SK-N-SH (cell line): ENCODE measurements around the gene ATP5F1E. TPM values are rescaled to one million over a fixed set of nuclear protein-coding genes. Genes with fewer than 3 reads are reported as not detected.

Experiments
- CTCF ChIA-PET: fragments of 300-600, 350-600 bp; formaldehyde crosslinking; extraction: SDS; loops from one replicate; lab custom pipeline; 2021; lab: Yijun Ruan, JAX
- POLR2A ChIA-PET: fragments of 350-600 bp; sonication (Branson Sonifier 250); formaldehyde crosslinking; extraction: SDS; loops from one replicate; lab custom pipeline; 2020; ENCODE audit warnings: antibody characterized with exemption, inconsistent platforms; lab: Yijun Ruan, JAX
- DNase-seq: peaks from one replicate; pipeline ENCODE4 v3.0.0; 2012
- H2AFZ ChIP-seq: fragments of 200-600 bp; sonication (generic); 2 replicates; pipeline ENCODE4 v1.8.1; 2016; ENCODE audit warnings: antibody characterized with exemption, mild to moderate bottlenecking, low read depth
- H3F3A ChIP-seq: fragments of 200-600 bp; sonication (generic); replicated peaks from 2 replicates; pipeline ENCODE3; 2016; ENCODE audit warnings: antibody characterized with exemption, mild to moderate bottlenecking; ENCODE audit not compliant: insufficient read depth
- H3K27ac ChIP-seq, 2 experiments: fragments of 200-500 bp in 1 of 2; fragments of 200-600 bp in 1 of 2; sonication (Bioruptor generic) in 1 of 2; sonication (generic), shearing (Covaris generic) in 1 of 2; 2 replicates each; pipeline versions ENCODE4 v1.5.1 to v1.6.1; 2014 to 2016; ENCODE audit warnings: low read depth in 2 of 2, inconsistent platforms in 1 of 2, low read length in 1 of 2, mild to moderate bottlenecking in 1 of 2, mixed read lengths in 1 of 2
- H3K27me3 ChIP-seq: fragments of 200-600 bp; sonication (generic), shearing (Covaris generic); 2 replicates; pipeline ENCODE4 v1.6.1; 2016; ENCODE audit warnings: mixed run types; ENCODE audit not compliant: insufficient read depth
- H3K36me3 ChIP-seq, 2 experiments: fragments of 200-500 bp in 1 of 2; fragments of 200-600 bp in 1 of 2; sonication (Bioruptor generic) in 1 of 2; sonication (generic) in 1 of 2; replicated peaks in 1 of 2; 2 replicates each; pipeline versions ENCODE3 to v1.5.1; 2014 to 2016; ENCODE audit warnings: low read length in 1 of 2, mild to moderate bottlenecking in 1 of 2; ENCODE audit not compliant: insufficient read depth in 2 of 2, control insufficient read depth in 1 of 2
- H3K4me1 ChIP-seq, 2 experiments: fragments of 200-500 bp in 1 of 2; fragments of 200-600 bp in 1 of 2; sonication (Bioruptor generic) in 1 of 2; sonication (generic), shearing (Covaris generic) in 1 of 2; 2 replicates each; pipeline versions ENCODE4 v1.5.1 to v1.6.1; 2014 to 2016; ENCODE audit warnings: low read depth in 1 of 2, low read length in 1 of 2, mixed run types in 1 of 2; ENCODE audit not compliant: insufficient read depth in 2 of 2, control insufficient read depth in 1 of 2
- H3K4me2 ChIP-seq: fragments of 200-600 bp; sonication (generic), shearing (Covaris generic); 2 replicates; pipeline ENCODE4 v1.6.1; 2017; ENCODE audit warnings: mixed run types
- H3K4me3 ChIP-seq, 2 experiments: fragments of 200-500 bp in 1 of 2; fragments of 200-600 bp in 1 of 2; sonication (Bioruptor generic) in 1 of 2; sonication (generic), shearing (Covaris generic) in 1 of 2; 2 replicates each; pipeline versions ENCODE4 v1.5.1 to v1.8.1; 2014 to 2016; ENCODE audit warnings: low read depth in 2 of 2, inconsistent platforms in 1 of 2, low read length in 1 of 2, mild to moderate bottlenecking in 1 of 2, mixed read lengths in 1 of 2, moderate library complexity in 1 of 2
- H3K79me2 ChIP-seq: fragments of 200-600 bp; sonication (generic); 2 replicates; pipeline ENCODE4 v1.8.1; 2017; ENCODE audit warnings: mild to moderate bottlenecking; ENCODE audit not compliant: insufficient read depth
- H3K9ac ChIP-seq: fragments of 200-600 bp; sonication (generic); 2 replicates; pipeline ENCODE4 v1.6.1; 2017; ENCODE audit warnings: mixed run types
- H3K9me2 ChIP-seq: fragments of 200-600 bp; sonication (generic); 2 replicates; pipeline ENCODE4 v1.6.1; 2017; ENCODE audit warnings: mixed run types
- H3K9me3 ChIP-seq: fragments of 200-600 bp; sonication (generic); 2 replicates; pipeline ENCODE4 v1.6.1; 2017; ENCODE audit warnings: mixed run types, mild to moderate bottlenecking, moderate library complexity
- H4K20me1 ChIP-seq: fragments of 200-600 bp; sonication (generic); 2 replicates; pipeline ENCODE4 v1.6.1; 2017; ENCODE audit warnings: mild to moderate bottlenecking, mixed run types; ENCODE audit not compliant: insufficient read depth
- CTCF ChIP-seq: fragments of 200-600 bp; sonication (generic); IDR thresholded peaks from 2 replicates; pipeline ENCODE4 v1.6.1; 2017; ENCODE audit warnings: antibody characterized with exemption, mild to moderate bottlenecking, moderate library complexity
- ELF1 ChIP-seq: IDR thresholded peaks from 2 replicates; pipeline ENCODE4 v1.4.0; 2012
- EP300 ChIP-seq, 2 experiments: IDR thresholded peaks; 2 replicates each; pipeline versions ENCODE4 v1.4.0 to v1.6.1; 2012; ENCODE audit warnings: borderline replicate concordance in 1 of 2, low read depth in 1 of 2, low read length in 1 of 2
- EZH2phosphoT487 ChIP-seq: fragments of 200-600 bp; sonication (generic); IDR thresholded peaks from 2 replicates; pipeline ENCODE4 v1.6.1; 2017; ENCODE audit warnings: low read depth, mixed run types, mild to moderate bottlenecking, antibody characterized with exemption, moderate library complexity, borderline replicate concordance
- MAX ChIP-seq: IDR thresholded peaks from 2 replicates; pipeline ENCODE4 v1.4.0; 2012; ENCODE audit warnings: low read depth
- MEF2A ChIP-seq: IDR thresholded peaks from 2 replicates; pipeline ENCODE4 v1.4.0; 2012; ENCODE audit warnings: low read depth, borderline replicate concordance
- MXI1 ChIP-seq: IDR thresholded peaks from 2 replicates; pipeline ENCODE4 v1.6.1; 2012; ENCODE audit warnings: mild to moderate bottlenecking, low read depth, low read length, improper control_type of control experiment
- NRF1 ChIP-seq: IDR thresholded peaks from 2 replicates; pipeline ENCODE4 v1.6.1; 2012; ENCODE audit warnings: low read depth, mild to moderate bottlenecking, low read length
- RFX5 ChIP-seq: IDR thresholded peaks from 2 replicates; pipeline ENCODE4 v1.6.1; 2012; ENCODE audit warnings: mild to moderate bottlenecking, improper control_type of control experiment, low read length
- SMC3 ChIP-seq: IDR thresholded peaks from 2 replicates; pipeline ENCODE4 v1.6.1; 2012; ENCODE audit warnings: low read depth, low read length, improper control_type of control experiment
- TAF1 ChIP-seq: IDR thresholded peaks from 2 replicates; pipeline ENCODE4 v1.6.1; 2012; ENCODE audit warnings: low read depth, mild to moderate bottlenecking, low read length, moderate library complexity, borderline replicate concordance
- TCF12 ChIP-seq: IDR thresholded peaks from 2 replicates; pipeline ENCODE4 v1.4.0; 2012
- TEAD4 ChIP-seq: IDR thresholded peaks from 2 replicates; pipeline ENCODE4 v1.4.0; 2012; ENCODE audit warnings: mild to moderate bottlenecking, borderline replicate concordance; ENCODE audit not compliant: insufficient read depth
- USF1 ChIP-seq: IDR thresholded peaks from 2 replicates; pipeline ENCODE4 v1.4.0; 2012; ENCODE audit warnings: low read depth, borderline replicate concordance
- YY1 ChIP-seq: IDR thresholded peaks from 2 replicates; pipeline ENCODE4 v1.4.0; 2012; ENCODE audit warnings: low read depth, mild to moderate bottlenecking
- ZBTB33 ChIP-seq: IDR thresholded peaks from 2 replicates; pipeline ENCODE4 v1.4.0; 2012; ENCODE audit warnings: low read depth, borderline replicate concordance
- WGBS: methylation state at CpG from one replicate; pipeline ENCODE4 v1.1.6; 2017; ENCODE audit warnings: low lambda C conversion rate; 5-methylcytosine and 5-hydroxymethylcytosine counted together
- polyA plus RNA-seq, 3 experiments: library from polyadenylated mRNA; depleted of rRNA; stranded (reverse); fragments of >200 nt; gene quantifications; 2 replicates each; pipeline ENCODE4 v1.2.3, GENCODE V29; 2012

ATP5F1E gene
- polyA plus RNA-seq, 1 of the 3 experiments (the other 2 are of a cell fraction): 60.8 TPM

GRCh38 chr20:59050437-59050836, 18.3 kb upstream of the ATP5F1E start:
- Histone ChIP-seq H3F3A (no peaks in the 10 kb centered on the region), H3K9ac (no peak overlapping the region), H3K9me3 (no peaks in the 10 kb centered on the region), H3K27me3 (no peaks in the 10 kb centered on the region), H3K9me2 (no peaks in the 10 kb centered on the region), H3K79me2 (no peaks in the 10 kb centered on the region), H3K36me3 (no peaks in the 10 kb centered on the region), H3K4me3 (no peak overlapping the region), H4K20me1 (no peaks in the 10 kb centered on the region)
- no peak for DNase-seq
- WGBS: 46% methylated on average over 1 of the region's 1 CpG
- POLR2A ChIA-PET: no interaction called here
- TF ChIP-seq MAX (no peak), ELF1 (no peak), MEF2A (no peak), EP300 (IDR thresholded peaks at IDR 0.05; ENCODE audit: borderline replicate concordance in 1 of 2, low read depth in 1 of 2, low read length in 1 of 2) (no peak), RFX5 (no peak), TAF1 (no peak), NRF1 (no peak), MXI1 (no peak), EZH2phosphoT487 (no peak), TEAD4 (no peak), YY1 (no peak), SMC3 (no peak), CTCF (no peak), ZBTB33 (no peak), USF1 (no peak), TCF12 (no peak)
- TF ChIP-seq, all 33 proteins: peak for 0
- CTCF ChIA-PET: interaction anchor here (0.7 to 2.6 kb wide), 3 partner anchors 32 to 405 kb away, joined by 3 to 8 read pairs (median 3); no protein-coding TSS in a partner anchor
- H2AFZ ChIP-seq: no peak overlapping the region
- peaks cover 0 to 1% of the 10 kb centered on the region in 2 experiments; a peak in 1 of 4 replicates for H3K4me1 ChIP-seq
- no peak overlapping the region for H3K4me2 ChIP-seq
- no peak overlapping the region for H3K27ac ChIP-seq
